Measurements from ENCODE around the gene MKLN1.
"Not testable (repeated sequence)": the region's sequence is repeated elsewhere in the genome, so short reads cannot be mapped to it uniquely, and the experiment has no call there.

The MKLN1 gene

DNA sequence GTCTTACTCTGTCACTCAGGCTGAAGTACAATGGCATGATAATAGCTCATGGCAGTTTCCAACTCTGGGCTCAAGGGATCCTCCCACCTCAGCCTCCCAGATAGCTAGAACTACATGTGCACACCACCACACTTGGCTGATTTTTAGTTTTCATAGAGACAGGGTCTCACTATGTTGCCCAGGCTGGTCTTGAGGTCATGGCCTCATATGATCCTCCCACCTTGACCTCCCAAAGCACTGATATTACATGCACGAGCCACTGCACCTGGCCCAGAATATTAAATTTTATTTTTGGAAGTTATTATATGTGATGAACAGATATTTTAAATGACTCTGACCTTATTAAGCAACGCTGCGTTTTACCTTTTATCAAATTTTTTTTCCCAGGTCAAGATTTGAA lies 134.4 kb downstream of the MKLN1 start:
- TF ChIP-seq, protein P1, sequence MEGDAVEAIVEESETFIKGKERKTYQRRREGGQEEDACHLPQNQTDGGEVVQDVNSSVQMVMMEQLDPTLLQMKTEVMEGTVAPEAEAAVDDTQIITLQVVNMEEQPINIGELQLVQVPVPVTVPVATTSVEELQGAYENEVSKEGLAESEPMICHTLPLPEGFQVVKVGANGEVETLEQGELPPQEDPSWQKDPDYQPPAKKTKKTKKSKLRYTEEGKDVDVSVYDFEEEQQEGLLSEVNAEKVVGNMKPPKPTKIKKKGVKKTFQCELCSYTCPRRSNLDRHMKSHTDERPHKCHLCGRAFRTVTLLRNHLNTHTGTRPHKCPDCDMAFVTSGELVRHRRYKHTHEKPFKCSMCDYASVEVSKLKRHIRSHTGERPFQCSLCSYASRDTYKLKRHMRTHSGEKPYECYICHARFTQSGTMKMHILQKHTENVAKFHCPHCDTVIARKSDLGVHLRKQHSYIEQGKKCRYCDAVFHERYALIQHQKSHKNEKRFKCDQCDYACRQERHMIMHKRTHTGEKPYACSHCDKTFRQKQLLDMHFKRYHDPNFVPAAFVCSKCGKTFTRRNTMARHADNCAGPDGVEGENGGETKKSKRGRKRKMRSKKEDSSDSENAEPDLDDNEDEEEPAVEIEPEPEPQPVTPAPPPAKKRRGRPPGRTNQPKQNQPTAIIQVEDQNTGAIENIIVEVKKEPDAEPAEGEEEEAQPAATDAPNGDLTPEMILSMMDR (IDR thresholded peaks at IDR 0.05; ENCODE audit: low read depth, low read length): no peak
- DNase-seq (ENCODE audit: extremely low read depth, low read depth): no peak

DNA sequence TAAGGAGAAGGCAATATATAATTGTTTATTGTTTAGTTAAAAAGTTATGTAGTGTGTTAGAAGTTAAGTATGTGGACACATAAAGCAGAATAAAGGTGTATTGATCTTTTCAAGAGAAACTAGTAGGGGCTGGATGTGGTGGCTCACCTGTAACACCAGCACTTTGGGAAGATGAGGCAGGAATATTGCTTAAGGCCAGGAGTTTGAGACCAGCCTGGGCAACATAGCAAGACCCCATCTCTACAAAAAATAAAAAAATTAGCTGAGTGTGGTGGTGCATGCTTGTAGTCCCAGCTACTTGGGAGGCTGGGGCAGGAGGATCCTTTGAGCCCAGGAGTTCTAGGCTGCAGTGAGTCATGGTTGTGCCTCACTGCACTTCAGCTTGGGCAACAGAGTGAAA lies 135.0 kb downstream of the MKLN1 start:
- DNase-seq (ENCODE audit: extremely low read depth, low read depth): not testable (repeated sequence)

DNA sequence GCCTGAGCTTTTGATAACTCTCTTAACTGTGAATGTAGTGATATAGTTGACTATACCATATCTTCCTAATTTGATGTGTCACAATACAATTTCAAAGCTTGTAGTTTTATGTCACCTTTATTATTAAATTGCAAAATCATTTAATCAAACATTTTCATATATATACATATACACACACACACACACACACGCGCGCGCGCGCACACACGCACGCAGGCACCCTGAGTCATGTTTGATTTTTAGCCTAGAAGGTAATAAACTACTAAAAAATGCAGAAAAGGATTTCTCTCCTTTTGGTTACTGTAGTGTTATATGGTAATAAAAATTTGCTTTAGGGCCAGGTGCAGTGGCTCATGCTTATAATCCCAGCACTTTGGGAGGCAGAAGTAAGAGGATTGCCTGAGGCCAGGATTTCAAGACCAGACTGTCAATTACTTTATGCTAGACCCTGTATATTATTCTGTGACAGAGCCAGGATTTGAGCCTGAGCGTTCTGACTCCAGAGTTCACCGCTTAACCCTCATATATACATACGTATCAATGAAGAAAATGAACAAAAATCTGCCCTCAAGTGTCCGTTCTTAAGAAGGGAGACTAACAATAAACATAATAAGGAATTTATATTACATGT lies 139.2 kb downstream of the MKLN1 start:
- TF ChIP-seq, protein P1 (IDR thresholded peaks at IDR 0.05; ENCODE audit: low read depth, low read length): no peak
- no peak for DNase-seq (ENCODE audit: extremely low read depth, low read depth)

DNA sequence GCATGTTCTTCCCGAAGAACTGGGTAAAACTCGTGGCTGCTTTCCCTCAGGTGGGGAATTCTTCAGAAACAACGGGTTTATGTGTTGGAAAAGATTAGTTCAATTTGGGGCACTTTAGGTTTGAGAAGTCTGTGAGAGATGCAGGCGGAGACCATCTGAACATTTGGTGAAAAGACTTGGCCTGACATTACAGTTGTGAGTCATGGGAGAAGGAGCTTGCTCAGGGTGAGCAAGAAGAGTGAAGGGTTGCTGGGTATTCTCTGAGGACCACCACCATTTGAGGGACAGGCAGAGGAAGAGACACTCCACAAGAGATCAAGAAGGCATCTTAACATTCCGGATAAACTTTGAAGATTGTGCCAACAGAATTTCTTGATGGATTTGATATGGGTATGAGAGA lies 140.1 kb downstream of the MKLN1 start:
- TF ChIP-seq, protein P1 (IDR thresholded peaks at IDR 0.05; ENCODE audit: low read depth, low read length): no peak
- DNase-seq (ENCODE audit: extremely low read depth, low read depth): no peak

DNA sequence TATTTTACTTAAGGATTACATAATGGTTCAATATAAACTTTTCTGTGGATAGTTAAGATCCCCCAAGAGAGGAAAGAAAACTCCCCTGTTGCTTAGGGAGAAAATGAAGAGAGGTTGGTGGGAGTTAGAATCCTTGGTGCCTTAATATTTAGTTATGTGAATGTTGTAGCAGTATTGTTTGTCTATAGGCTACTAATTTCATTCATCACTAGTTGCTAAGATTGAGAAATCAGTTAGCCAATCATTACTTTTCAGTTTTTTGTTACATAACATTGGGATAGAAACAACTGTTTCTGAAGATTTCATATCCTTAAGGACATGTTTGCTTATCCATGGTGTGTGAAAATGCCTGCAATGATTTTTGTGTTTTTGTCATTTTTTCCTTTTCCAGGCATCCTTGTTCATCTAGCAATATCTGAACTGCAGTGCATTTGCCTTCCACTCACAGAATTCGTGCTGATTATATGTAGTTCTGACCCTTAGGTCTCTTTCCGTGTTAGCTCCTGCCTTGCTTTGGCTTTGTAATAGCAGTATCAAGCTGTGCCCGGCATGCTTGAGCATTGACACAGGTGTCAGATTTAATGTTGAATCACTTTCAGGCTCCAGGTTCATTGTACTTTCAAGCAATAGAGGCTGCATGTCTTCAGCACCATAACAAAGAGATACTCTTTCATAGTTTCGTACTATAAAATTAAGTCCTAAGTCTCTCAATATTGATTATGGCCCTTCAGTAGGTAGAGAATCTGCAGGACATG lies 143.8 kb downstream of the MKLN1 start:
- TF ChIP-seq, protein P1 (IDR thresholded peaks at IDR 0.05; ENCODE audit: low read depth, low read length): no peak
- DNase-seq (ENCODE audit: extremely low read depth, low read depth): no peak

DNA sequence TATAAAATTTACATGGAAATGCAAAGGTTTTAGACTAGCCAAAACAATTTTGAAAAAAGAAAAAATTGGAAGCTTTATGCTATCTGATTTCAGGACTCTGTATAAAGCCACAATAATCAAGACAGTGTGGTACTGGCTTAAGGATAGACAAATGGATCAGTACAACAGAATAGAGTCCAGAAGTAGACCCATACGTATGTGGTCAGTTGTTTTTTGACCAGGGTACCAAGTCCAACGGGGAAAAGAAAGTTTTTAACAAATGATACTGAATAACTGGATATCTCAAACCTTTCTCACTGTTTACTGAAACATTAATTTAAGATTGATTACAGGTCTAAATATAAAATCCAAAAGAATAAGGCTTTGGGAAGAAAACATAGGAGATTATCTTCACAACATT lies 149.1 kb downstream of the MKLN1 start:
- TF ChIP-seq, protein P1 (IDR thresholded peaks at IDR 0.05; ENCODE audit: low read depth, low read length): no peak
- no peak for DNase-seq (ENCODE audit: extremely low read depth, low read depth)

DNA sequence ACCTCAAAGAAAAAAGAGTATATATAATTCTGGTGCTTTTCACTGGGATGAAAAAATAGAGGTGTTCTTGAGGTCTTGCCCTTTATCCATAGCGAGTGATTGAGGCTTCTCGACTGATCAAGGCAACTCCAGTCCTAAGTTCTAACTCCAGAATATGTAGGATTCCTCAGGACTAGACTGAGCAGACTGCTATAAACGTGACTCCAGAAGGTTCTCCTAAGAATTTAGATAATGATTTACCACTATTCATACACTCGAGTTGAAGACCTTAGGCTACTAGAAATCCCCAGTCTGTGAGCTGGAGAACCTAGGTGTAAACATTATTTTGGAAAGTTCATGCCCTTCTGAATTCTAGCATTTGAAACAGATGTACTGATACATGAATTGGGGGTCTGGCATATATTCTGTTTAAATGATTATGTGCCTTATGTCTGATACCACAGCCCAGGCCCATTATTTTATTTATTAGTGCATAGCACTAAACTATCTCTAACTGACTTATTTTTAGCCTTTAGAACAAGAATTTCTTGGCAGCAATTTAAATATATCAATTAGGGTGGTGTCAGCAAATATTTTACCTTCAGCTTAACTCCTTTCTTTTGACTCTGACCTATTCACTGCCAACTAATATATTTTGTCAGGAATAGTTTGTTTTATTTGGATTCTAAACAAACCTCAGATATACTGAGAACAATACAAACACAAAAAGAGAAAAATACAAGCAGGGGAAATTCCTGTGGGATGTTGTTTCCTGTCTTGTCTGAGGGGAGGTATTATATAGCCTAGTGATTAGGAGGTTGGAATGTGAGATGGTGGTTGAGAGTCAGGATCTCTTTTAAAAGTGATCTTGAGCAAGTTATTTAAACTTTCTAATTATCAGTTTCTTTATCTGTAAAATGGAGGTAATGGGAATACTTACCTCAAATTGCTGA lies 153.0 kb downstream of the MKLN1 start:
- DNase-seq (ENCODE audit: extremely low read depth, low read depth): no peak
- TF ChIP-seq, protein P1 (IDR thresholded peaks at IDR 0.05; ENCODE audit: low read depth, low read length): no peak
